GM12878 (cell line): ENCODE data around the gene ACTBL2. TPM values are rescaled to one million over a fixed set of nuclear protein-coding genes. Genes with fewer than 3 reads are reported as not detected.

Source experiments
- ATAC-seq: fragments of 200-7000 bp; cut with Tn5 transposase; 3 replicates; pipeline ENCODE4 v1.9.1; 2020; ENCODE audit warnings: mild to moderate bottlenecking, moderate library complexity
- BruUV-seq: library from RNA; stranded (reverse); fragments of 400-500 nt; replicated peaks from 2 replicates; lab custom pipeline; 2021; lab: Mats Ljungman, UMichigan
- CTCF ChIA-PET: fragments of 300-600 bp; sonication (Branson Sonifier 250); formaldehyde crosslinking; extraction: SDS; loops from one replicate; lab custom pipeline; 2021; ENCODE audit warnings: inconsistent platforms; lab: Yijun Ruan, JAX
- POLR2A ChIA-PET: fragments of 350-600 bp; formaldehyde crosslinking; extraction: SDS; loops from one replicate; lab custom pipeline; 2021; ENCODE audit warnings: inconsistent platforms; lab: Charles Lee
- RAD21 ChIA-PET: fragments of 300-600 bp; sonication (Branson Sonifier 250); formaldehyde crosslinking; loops from one replicate; lab custom pipeline; 2023; ENCODE audit warnings: antibody characterized with exemption; ENCODE audit not compliant: unreplicated experiment; lab: Charles Lee
- SMC1A ChIA-PET: fragments of 300-600 bp; sonication (Branson Sonifier 250); formaldehyde crosslinking; loops from one replicate; lab custom pipeline; 2023; ENCODE audit not compliant: unreplicated experiment, uncharacterized antibody; lab: Charles Lee
- DNase-seq: peaks from one replicate; pipeline ENCODE4 v3.0.0-alpha.2; 2011; ENCODE audit warnings: low read depth, low spot score
- FAIRE-seq: peaks from 3 replicates; lab custom pipeline; 2011; peaks lifted over from hg19 to GRCh38; lab: Jason Lieb, UNC
- H2AFZ ChIP-seq: 2 replicates; pipeline ENCODE4 v1.6.0; 2011; ENCODE audit warnings: low read depth, low read length, control low read depth; ENCODE audit not compliant: control insufficient read depth
- H3K27ac ChIP-seq: 2 replicates; pipeline ENCODE4 v1.5.1; 2011; ENCODE audit warnings: control low read depth; ENCODE audit not compliant: control insufficient read depth, insufficient read depth
- H3K27me3 ChIP-seq, 2 experiments: replicated peaks in 1 of 2; 2 replicates each; pipeline versions ENCODE4 v1.6.0 to v1.6.1; 2011; ENCODE audit warnings: low read length in 1 of 2; ENCODE audit not compliant: control insufficient read depth in 2 of 2, insufficient read depth in 2 of 2
- H3K36me3 ChIP-seq, 2 experiments: 2 replicates each; pipeline ENCODE4 v1.5.1; 2011; ENCODE audit warnings: low read length in 1 of 2; ENCODE audit not compliant: control insufficient read depth in 2 of 2, insufficient read depth in 2 of 2
- H3K4me1 ChIP-seq: 2 replicates; pipeline ENCODE4 v1.6.1; 2011; ENCODE audit warnings: mild to moderate bottlenecking, low read length, moderate library complexity, mixed read lengths; ENCODE audit not compliant: control insufficient read depth, insufficient read depth
- H3K4me2 ChIP-seq: 2 replicates; pipeline ENCODE4 v1.6.0; 2011; ENCODE audit warnings: control low read depth; ENCODE audit not compliant: control insufficient read depth, insufficient read depth
- H3K4me3 ChIP-seq: fragments of 200-600 bp; sonication (generic); 2 replicates; pipeline ENCODE4 v1.5.1; 2016
- H3K79me2 ChIP-seq: 2 replicates; pipeline ENCODE4 v1.6.0; 2011; ENCODE audit warnings: low read length; ENCODE audit not compliant: control insufficient read depth, insufficient read depth
- H3K9ac ChIP-seq: 2 replicates; pipeline ENCODE4 v1.8.0; 2011; ENCODE audit warnings: low read length, control low read depth, mixed read lengths; ENCODE audit not compliant: control insufficient read depth, insufficient read depth
- H3K9me3 ChIP-seq: replicated peaks from 3 replicates; pipeline ENCODE4 v1.5.1; 2011; ENCODE audit warnings: mild to moderate bottlenecking, low read length; ENCODE audit not compliant: control insufficient read depth, insufficient read depth
- H4K20me1 ChIP-seq: 2 replicates; pipeline ENCODE4 v1.6.0; 2011; ENCODE audit not compliant: control insufficient read depth, insufficient read depth
- BHLHE40 ChIP-seq, 2 experiments: fragments of 450-650 bp in 1 of 2; IDR thresholded peaks; 2 replicates each; pipeline ENCODE4 v1.6.1; 2011 to 2017; ENCODE audit warnings: low read depth in 2 of 2, borderline replicate concordance in 1 of 2, improper control_type of control experiment in 1 of 2, low read length in 1 of 2, mild to moderate bottlenecking in 1 of 2
- BMI1 ChIP-seq: fragments of 450-650 bp; IDR thresholded peaks from 2 replicates; pipeline ENCODE4 v1.6.1; 2016; ENCODE audit warnings: mild to moderate bottlenecking, moderate library complexity, borderline replicate concordance
- JUNB ChIP-seq: IDR thresholded peaks from 2 replicates; pipeline ENCODE4 v1.6.1; 2016; ENCODE audit warnings: antibody characterized with exemption, mild to moderate bottlenecking
- KDM1A ChIP-seq: fragments of 200-600 bp; sonication (generic); IDR thresholded peaks from 2 replicates; pipeline ENCODE4 v1.6.1; 2016; ENCODE audit warnings: borderline replicate concordance
- MTA3 ChIP-seq: IDR thresholded peaks from 2 replicates; pipeline ENCODE4 v1.6.1; 2012; ENCODE audit warnings: low read length, inconsistent platforms, borderline replicate concordance
- NRF1 ChIP-seq: conservative IDR thresholded peaks from 2 replicates; pipeline ENCODE4 v1.6.1; 2011; ENCODE audit warnings: mild to moderate bottlenecking, low read depth, low read length, improper control_type of control experiment
- PML ChIP-seq: IDR thresholded peaks from 2 replicates; pipeline ENCODE4 v1.6.1; 2012; ENCODE audit warnings: low read length, inconsistent platforms
- RAD51 ChIP-seq: fragments of 450-650 bp; IDR thresholded peaks from 2 replicates; pipeline ENCODE4 v1.6.1; 2016; ENCODE audit warnings: moderate library complexity, mild to moderate bottlenecking, inconsistent platforms
- RB1 ChIP-seq: fragments of 450-650 bp; formaldehyde crosslinking; IDR thresholded peaks from 2 replicates; pipeline ENCODE4 v1.6.1; 2017; ENCODE audit warnings: mild to moderate bottlenecking, borderline replicate concordance
- RCOR1 ChIP-seq: conservative IDR thresholded peaks from 2 replicates; pipeline ENCODE4 v1.6.1; 2012; ENCODE audit warnings: low read depth, low read length, improper control_type of control experiment
- SREBF2 ChIP-seq: IDR thresholded peaks from 2 replicates; pipeline ENCODE4 v1.6.1; 2012; ENCODE audit warnings: mild to moderate bottlenecking, low read length
- SRF ChIP-seq, 2 experiments: IDR thresholded peaks; 2 replicates each; pipeline ENCODE4 v1.6.1; 2011; ENCODE audit warnings: low read depth in 2 of 2, low read length in 2 of 2, mild to moderate bottlenecking in 1 of 2, moderate library complexity in 1 of 2
- SUZ12 ChIP-seq: fragments of 200-600 bp; sonication (generic); IDR thresholded peaks from one replicate; pipeline ENCODE4 v1.6.1; 2018; ENCODE audit warnings: antibody characterized with exemption, mild to moderate bottlenecking; ENCODE audit not compliant: unreplicated experiment
- TCF7 ChIP-seq: IDR thresholded peaks from 2 replicates; pipeline ENCODE4 v1.6.1; 2014; ENCODE audit warnings: antibody characterized with exemption, borderline replicate concordance
- in situ Hi-C: fragments of 300-500 bp; cut with MboI; formaldehyde crosslinking; loops from 9 replicates; pipeline ENCODE4 v1.14.3; 2018; ENCODE audit warnings: mixed read lengths
- intact Hi-C: fragments of 100-400 bp; cut with micrococcal nuclease; formaldehyde crosslinking; loops from one replicate; pipeline ENCODE4 v1.14.2; 2022; ENCODE audit not compliant: unreplicated experiment
- polyA plus RNA-seq, 11 experiments: library from polyadenylated mRNA; depleted of rRNA in 4 of 11; unstranded in 6 of 11; stranded (reverse) in 5 of 11; fragments of >200 nt; fragmentation: Nextera tagmentation in 4 of 11; fragmentation: Illumina TruSeq in 1 of 11; extraction: Ambion mirVana in 4 of 11; extraction: Trizol in 1 of 11; gene quantifications; 1 replicate in 1 of 11; 2 replicates in 10 of 11; pipeline versions ENCODE4 v1.2.1 to v1.2.3, GENCODE V29; 2011 to 2016; ENCODE audit warnings: inconsistent platforms in 2 of 11, missing spikeins in 2 of 11, low read depth in 1 of 11
- total RNA-seq, 4 experiments: library from RNA; depleted of rRNA in 3 of 4; stranded (reverse); fragments of >200 nt in 3 of 4; fragmentation: Illumina TruSeq in 1 of 4; extraction: Trizol in 1 of 4; gene quantifications; 2 replicates each; pipeline versions ENCODE4 v1.2.1 to v1.2.3, GENCODE V29; 2013 to 2021
- TF ChIP-seq, protein P1 (sequence below): fragments of 450-650 bp; IDR thresholded peaks from 2 replicates; pipeline ENCODE4 v1.6.1; 2017; ENCODE audit warnings: mild to moderate bottlenecking, low read depth, inconsistent platforms; ENCODE audit not compliant: poor library complexity, severe bottlenecking
- TF ChIP-seq, protein P2 (sequence below): IDR thresholded peaks from 2 replicates; pipeline ENCODE4 v1.6.1; 2012; ENCODE audit warnings: improper control_type of control experiment, low read depth, low read length; ENCODE audit not compliant: insufficient replicate concordance

Gene ACTBL2
- total and polyA plus RNA-seq, 10 of the 15 experiments (the other 5 are each of a cell fraction or from before 2014, with no cell fraction given): 0.04 to 0.06 (median 0.04) TPM; not detected in 7

DNA sequence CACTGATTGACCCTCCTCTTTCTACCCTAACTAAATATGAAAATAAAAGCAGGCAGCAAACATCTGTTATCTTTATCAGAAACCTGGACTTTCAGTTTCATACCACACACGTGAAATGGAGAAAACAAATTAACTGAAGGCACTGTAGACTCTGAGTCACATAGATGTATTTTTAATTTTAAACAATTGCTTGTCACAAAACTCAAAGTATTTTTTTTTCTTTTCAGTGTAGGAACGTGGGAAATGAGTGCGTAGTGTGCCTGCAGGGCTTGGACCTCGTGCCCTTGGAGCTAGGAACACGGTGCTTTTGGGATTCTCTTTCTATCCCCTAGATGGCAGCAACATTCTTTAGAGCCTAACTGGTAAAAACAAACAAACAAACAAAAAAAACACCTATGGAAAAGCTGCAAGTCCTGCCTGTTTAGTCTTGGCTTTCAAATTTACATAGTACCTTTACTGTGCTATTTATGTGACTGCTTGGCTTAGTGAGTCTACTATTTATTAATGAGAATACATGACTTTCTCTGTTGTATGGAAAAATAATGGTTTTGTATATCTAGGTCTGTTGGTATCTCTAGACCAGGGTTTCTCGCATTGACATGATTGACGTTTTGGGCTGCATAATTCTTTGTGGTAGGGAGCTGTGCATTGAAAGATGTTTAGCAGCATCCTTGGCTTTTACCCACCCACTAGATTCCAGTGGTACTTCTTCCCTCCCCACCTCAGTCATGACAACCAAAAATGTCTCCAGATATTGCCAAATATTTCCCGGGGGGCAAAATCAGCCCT, 16.8 kb upstream of the ACTBL2 start (continued):
- TF ChIP-seq, protein P1, sequence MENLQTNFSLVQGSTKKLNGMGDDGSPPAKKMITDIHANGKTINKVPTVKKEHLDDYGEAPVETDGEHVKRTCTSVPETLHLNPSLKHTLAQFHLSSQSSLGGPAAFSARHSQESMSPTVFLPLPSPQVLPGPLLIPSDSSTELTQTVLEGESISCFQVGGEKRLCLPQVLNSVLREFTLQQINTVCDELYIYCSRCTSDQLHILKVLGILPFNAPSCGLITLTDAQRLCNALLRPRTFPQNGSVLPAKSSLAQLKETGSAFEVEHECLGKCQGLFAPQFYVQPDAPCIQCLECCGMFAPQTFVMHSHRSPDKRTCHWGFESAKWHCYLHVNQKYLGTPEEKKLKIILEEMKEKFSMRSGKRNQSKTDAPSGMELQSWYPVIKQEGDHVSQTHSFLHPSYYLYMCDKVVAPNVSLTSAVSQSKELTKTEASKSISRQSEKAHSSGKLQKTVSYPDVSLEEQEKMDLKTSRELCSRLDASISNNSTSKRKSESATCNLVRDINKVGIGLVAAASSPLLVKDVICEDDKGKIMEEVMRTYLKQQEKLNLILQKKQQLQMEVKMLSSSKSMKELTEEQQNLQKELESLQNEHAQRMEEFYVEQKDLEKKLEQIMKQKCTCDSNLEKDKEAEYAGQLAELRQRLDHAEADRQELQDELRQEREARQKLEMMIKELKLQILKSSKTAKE: peak; percentile 63
- TF ChIP-seq SUZ12 (no peak), SRF (IDR thresholded peaks at IDR 0.05; ENCODE audit: low read depth in 2 of 2, low read length in 2 of 2) (no peak), BHLHE40 (IDR thresholded peaks at IDR 0.05; ENCODE audit: borderline replicate concordance in 1 of 2, low read depth in 2 of 2, low read length in 1 of 2) (peak; percentile 48 to 60; a peak in 2 of 4 replicates), RAD51 (peak; percentile 36; the same call in 1 of the 2 replicates), SREBF2 (no peak), BMI1 (0 out of 2 replicates have a peak, but pooled peaks have one; percentile 39), JUNB (no peak), RB1 (0 out of 2 replicates have a peak, but pooled peaks have one; percentile 17)
- TF ChIP-seq, all 136 proteins: peak for 16

DNA sequence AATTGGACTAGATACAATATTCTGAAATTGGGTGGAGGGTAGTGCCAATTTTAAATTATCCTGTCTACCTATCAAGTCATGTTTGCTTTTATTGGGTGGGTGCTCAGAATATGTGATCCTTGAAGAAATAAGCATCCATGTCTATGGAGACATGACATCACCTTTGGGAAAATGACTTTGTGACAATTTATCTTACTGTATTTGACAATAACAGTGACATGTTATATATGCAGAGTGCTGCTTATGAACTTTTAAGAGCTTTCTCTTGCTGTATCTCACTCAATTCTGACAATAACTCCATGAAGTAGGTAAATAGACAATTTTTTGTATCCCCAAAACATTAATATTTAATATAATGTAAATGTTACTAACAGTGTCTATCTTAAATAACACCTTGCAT, 15.1 kb upstream of the ACTBL2 start:
- no TSS peak for BruUV-seq
- SMC1A ChIA-PET: interaction anchor here (1.3 to 3.5 kb wide), 3 partner anchors 28 to 200 kb away, joined by 4 to 12 read pairs (median 6); no protein-coding TSS in a partner anchor
- RAD21 ChIA-PET: interaction anchor here (2.5 kb wide), 1 partner anchor 200 kb away, joined by 9 read pairs; no protein-coding TSS in a partner anchor
- H3K4me1 ChIP-seq: peaks cover 11% of the 10 kb centered on the region
- no peak for DNase-seq
- no peaks in the 10 kb centered on the region for H3K36me3 ChIP-seq
- CTCF ChIA-PET: interaction anchor here (0.6 to 4.0 kb wide), 3 partner anchors 97 to 281 kb away, joined by 3 to 36 read pairs (median 14); no protein-coding TSS in a partner anchor
- H3K9me3 ChIP-seq: no peaks in the 10 kb centered on the region
- no peaks in the 10 kb centered on the region for H3K79me2 ChIP-seq
- no peak overlapping the region for H3K9ac ChIP-seq
- ATAC-seq: no peak
- intact Hi-C loops: loop anchor here (2.0 to 10.0 kb wide), 4 partner anchors 63 to 280 kb away; no protein-coding TSS in a partner anchor
- no peak overlapping the region for H3K27ac ChIP-seq
- in situ Hi-C loops: no loop called here
- no peaks in the 10 kb centered on the region for H4K20me1 ChIP-seq
- no peak overlapping the region for H2AFZ ChIP-seq
- no peak overlapping the region for H3K4me3 ChIP-seq
- no peak overlapping the region for H3K4me2 ChIP-seq
- POLR2A ChIA-PET: no interaction called here
- no peak for FAIRE-seq
- H3K27me3 ChIP-seq: no peaks in the 10 kb centered on the region
- no peak for TF ChIP-seq PML
- no peak for TF ChIP-seq NRF1
- no peak for TF ChIP-seq MTA3
- TF ChIP-seq KDM1A: no peak
- TF ChIP-seq TCF7: no peak
- TF ChIP-seq, protein P2, sequence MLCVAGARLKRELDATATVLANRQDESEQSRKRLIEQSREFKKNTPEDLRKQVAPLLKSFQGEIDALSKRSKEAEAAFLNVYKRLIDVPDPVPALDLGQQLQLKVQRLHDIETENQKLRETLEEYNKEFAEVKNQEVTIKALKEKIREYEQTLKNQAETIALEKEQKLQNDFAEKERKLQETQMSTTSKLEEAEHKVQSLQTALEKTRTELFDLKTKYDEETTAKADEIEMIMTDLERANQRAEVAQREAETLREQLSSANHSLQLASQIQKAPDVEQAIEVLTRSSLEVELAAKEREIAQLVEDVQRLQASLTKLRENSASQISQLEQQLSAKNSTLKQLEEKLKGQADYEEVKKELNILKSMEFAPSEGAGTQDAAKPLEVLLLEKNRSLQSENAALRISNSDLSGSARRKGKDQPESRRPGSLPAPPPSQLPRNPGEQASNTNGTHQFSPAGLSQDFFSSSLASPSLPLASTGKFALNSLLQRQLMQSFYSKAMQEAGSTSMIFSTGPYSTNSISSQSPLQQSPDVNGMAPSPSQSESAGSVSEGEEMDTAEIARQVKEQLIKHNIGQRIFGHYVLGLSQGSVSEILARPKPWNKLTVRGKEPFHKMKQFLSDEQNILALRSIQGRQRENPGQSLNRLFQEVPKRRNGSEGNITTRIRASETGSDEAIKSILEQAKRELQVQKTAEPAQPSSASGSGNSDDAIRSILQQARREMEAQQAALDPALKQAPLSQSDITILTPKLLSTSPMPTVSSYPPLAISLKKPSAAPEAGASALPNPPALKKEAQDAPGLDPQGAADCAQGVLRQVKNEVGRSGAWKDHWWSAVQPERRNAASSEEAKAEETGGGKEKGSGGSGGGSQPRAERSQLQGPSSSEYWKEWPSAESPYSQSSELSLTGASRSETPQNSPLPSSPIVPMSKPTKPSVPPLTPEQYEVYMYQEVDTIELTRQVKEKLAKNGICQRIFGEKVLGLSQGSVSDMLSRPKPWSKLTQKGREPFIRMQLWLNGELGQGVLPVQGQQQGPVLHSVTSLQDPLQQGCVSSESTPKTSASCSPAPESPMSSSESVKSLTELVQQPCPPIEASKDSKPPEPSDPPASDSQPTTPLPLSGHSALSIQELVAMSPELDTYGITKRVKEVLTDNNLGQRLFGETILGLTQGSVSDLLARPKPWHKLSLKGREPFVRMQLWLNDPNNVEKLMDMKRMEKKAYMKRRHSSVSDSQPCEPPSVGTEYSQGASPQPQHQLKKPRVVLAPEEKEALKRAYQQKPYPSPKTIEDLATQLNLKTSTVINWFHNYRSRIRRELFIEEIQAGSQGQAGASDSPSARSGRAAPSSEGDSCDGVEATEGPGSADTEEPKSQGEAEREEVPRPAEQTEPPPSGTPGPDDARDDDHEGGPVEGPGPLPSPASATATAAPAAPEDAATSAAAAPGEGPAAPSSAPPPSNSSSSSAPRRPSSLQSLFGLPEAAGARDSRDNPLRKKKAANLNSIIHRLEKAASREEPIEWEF: no peak
- no peak for TF ChIP-seq RCOR1
